GM12892 (cell line): ENCODE data around the gene ISY1.
A peak's percentile ranks its signal among the peaks of the same experiment; 100 is the strongest.
"Not testable (repeated sequence)": the region's sequence is repeated elsewhere in the genome, so short reads cannot be mapped to it uniquely, and the experiment has no call there.

Source experiments
- DNase-seq: peaks from one replicate; pipeline ENCODE4 v3.0.0; 2011; ENCODE audit not compliant: insufficient read length
- FAIRE-seq: peaks from 2 replicates; lab custom pipeline; 2011; peaks lifted over from hg19 to GRCh38; lab: Jason Lieb, UNC
- POLR2A ChIP-seq: IDR thresholded peaks from 2 replicates; pipeline ENCODE4 v1.6.1; 2011; ENCODE audit warnings: low read depth, low read length, control low read depth
- POLR2AphosphoS5 ChIP-seq: IDR thresholded peaks from 2 replicates; pipeline ENCODE4 v1.6.1; 2011; ENCODE audit warnings: low read depth, low read length, control low read depth
- TAF1 ChIP-seq: IDR thresholded peaks from 2 replicates; pipeline ENCODE4 v1.6.1; 2011; ENCODE audit warnings: low read depth, mild to moderate bottlenecking, control low read depth, low read length, borderline replicate concordance

The ISY1 gene

GRCh38 chr3:129112308-129113052, 48.4 kb downstream of the ISY1 start:
- DNase-seq (no peak), FAIRE-seq (no peak)
- TF ChIP-seq TAF1 (no peak), POLR2AphosphoS5 (no peak), POLR2A (no peak)

DNA sequence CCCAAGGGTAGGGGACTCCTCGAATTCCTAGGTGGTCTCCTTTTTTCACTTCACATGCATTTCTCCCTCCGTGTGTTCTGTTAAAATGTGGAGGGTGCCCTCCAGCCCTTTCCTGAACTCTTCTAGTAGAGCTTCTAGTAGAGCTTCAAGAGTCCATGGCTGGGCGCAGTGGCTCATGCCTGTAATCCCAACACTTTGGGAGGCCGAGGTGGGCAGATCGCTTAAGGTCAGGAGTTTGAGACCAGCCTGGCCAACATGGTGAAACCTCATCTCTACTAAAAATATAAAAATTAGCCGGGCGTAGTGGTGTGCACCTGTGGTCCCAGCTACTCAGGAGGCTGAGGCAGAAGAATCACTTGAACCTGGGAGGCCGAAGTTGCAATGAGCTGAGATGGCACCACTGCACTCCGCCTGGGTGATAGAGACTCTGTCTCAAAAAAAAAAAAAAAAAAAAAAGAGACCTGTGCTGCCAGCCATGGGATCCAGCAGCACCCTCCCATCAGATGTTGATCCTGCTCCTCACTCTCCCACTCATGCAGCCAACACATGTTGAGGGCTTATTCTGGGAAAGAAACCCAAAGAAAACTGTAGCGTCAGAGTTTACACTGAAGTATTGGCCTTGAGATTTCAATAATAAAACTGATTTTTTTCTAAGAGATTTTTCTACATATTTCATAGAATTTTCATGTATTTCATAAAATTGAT, 49.6 kb downstream of the ISY1 start:
- FAIRE-seq, DNase-seq: not testable (repeated sequence)

DNA sequence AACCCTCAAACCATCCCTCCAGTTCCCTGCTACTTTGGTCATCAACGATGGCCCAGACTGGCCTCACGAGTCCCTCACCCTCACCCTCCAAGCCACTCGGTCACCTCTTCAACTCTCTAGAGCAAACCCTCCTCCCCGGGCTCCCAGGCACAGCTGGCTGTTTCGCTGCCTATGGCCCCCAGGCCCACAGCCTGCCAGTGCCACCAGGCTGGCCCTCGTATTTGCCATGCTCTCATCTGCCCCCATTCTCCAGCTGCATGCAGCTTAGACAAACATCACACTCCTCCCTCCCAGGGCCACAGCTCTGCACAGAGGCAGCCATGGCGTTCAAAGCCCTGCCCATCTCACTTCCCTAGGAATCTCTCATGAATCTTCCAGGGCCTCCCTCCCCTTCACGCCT, 53.1 kb downstream of the ISY1 start:
- DNase-seq (no peak), FAIRE-seq (no peak)
- TF ChIP-seq TAF1 (no peak), POLR2A (no peak), POLR2AphosphoS5 (no peak)

DNA sequence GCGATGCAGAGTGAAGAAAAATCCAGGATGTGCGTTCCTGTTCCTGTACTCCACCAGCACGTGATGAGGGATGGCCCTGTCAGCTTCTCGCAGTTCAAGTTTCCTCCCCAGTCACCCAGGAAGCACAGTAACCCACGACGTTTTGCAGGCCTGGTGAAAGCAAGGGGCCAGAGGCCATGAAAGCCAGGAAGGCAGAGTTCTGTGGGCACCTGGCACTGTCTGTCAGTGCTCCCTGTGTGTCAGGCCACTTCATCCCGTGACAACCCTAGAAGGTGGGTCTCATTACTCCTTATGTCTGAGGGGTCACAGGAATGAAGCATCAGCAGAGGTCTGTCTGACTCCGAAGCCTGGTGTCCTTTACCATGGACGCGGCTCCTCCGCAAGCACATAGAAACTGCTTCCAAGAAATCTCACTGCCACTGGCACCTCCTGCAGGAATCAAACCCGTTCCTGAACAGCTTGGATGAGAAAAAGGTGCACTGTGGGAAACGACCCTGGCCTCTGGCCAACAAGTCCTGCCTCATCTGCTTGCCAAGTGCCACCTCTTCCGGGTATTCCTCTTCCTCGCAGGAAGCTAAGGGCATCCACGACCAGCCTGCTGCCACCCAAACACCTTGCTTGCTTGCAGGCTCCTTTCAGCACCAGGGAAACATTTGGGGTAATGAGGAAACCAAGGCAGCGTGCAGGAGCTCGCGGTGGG, 53.8 kb downstream of the ISY1 start:
- no peak for DNase-seq
- no peak for FAIRE-seq

GRCh38 chr3:129106320-129106719, 54.5 kb downstream of the ISY1 start:
- FAIRE-seq (no peak), DNase-seq (no peak)
- TF ChIP-seq TAF1: no peak
- TF ChIP-seq POLR2AphosphoS5: no peak
- no peak for TF ChIP-seq POLR2A

More for the DNA sequence above, 53.8 kb downstream of the ISY1 start:
- no peak for TF ChIP-seq POLR2AphosphoS5
- TF ChIP-seq POLR2A: no peak

DNA sequence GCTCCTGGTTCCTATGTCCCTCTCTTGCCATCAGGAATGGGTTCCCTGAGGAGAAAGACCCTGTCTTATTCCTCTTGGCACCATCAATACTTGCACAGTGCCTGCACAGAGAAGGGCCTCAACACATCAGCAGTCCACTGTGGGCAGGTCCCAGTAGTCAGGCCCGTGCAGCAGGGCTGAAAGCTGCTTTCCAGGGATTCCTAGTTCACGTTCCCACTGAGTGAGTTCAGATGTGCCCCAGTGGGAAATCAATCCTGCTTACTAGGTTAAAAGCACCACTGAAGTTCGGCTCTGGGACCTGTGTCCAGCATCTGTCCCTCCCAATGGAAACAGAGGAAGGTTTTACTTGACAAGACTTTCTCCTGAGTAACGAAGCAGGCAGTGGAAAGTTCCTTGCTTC, 55.0 kb downstream of the ISY1 start:
- DNase-seq (no peak), FAIRE-seq (no peak)
- TF ChIP-seq TAF1: no peak
- no peak for TF ChIP-seq POLR2AphosphoS5
- TF ChIP-seq POLR2A: no peak

DNA sequence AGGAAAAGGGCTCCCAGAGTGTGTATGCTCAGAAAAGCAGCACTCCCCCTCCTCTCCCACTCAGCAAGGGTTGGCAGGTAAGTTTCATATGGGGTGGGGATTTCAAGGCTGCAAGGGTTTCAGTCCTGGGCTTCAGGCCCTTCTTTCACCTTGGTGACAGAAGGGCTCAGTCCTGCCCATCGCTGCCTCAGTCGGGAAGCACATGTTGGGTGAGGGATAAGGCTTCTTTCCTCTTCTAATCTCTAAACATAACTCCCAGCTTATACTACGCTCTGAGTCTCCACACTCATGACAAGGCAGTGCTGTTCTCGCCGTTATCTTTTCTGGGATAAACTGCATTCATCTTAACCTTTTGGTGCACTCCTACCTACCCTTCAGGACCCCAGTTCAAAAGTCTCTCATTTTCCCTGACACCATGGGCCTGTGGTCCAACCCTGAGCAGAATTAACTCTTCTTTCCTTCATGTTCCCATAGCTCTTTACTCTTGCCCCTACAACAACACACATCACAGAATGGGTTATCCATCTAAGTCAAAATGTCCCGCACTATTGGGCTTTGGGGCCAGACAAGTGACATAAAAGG, 56.3 kb downstream of the ISY1 start:
- DNase-seq (no peak), FAIRE-seq (no peak)
- no peak for TF ChIP-seq TAF1
- TF ChIP-seq POLR2A: no peak
- no peak for TF ChIP-seq POLR2AphosphoS5

- no peak for DNase-seq
- no peak for FAIRE-seq
- TF ChIP-seq POLR2AphosphoS5: no peak
Measured at GRCh38 chr3:129104051-129104450, 56.8 kb downstream of the ISY1 start.

GRCh38 chr3:129103296-129103695, 57.6 kb downstream of the ISY1 start:
- DNase-seq: no peak
- no peak for FAIRE-seq
- TF ChIP-seq TAF1: no peak
- TF ChIP-seq POLR2AphosphoS5: no peak
- no peak for TF ChIP-seq POLR2A

DNA sequence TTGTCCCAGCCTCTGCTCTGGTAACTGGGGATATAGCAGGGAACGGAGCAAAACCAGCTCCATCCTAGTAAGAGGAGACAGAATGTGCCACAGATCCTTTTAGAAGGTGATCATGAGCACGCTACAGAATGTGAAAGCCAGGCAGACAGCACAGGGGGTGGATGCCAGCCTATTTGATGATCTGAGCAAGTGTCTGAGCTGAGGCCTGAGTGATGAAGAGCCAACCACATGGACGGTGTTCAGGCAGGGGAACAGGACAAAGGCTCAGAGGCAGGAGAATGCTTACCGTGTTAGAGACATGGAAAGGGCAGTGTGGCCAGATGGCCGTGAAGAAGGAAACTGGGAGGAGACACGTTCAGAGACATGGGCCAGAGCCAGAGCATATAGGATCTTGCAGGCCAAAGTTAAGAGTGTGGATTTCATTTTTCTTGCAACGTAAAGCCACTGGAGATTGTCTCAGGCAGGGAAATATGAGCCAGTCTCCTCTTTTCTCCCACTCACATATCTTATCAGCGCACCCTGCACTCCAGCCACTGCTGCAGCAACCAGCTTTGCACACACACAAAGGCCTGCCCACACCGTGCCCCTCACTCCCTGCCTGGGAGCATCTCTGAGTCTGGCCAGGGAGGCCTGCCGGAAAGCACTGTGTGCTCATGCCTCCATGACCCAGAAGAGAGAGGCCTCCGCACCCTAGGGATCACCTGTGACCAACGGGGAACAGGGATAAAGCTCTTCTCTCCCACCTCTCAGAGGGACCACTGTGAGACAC, 59.3 kb downstream of the ISY1 start:
- FAIRE-seq (no peak), DNase-seq (no peak)
- TF ChIP-seq POLR2A (no peak), POLR2AphosphoS5 (no peak), TAF1 (no peak)

GRCh38 chr3:129100274-129100673, 60.6 kb downstream of the ISY1 start:
- TF ChIP-seq POLR2AphosphoS5 (no peak), POLR2A (no peak), TAF1 (no peak)
- FAIRE-seq (no peak), DNase-seq (no peak)

GRCh38 chr3:129095285-129095684, 65.6 kb downstream of the ISY1 start:
- no peak for FAIRE-seq
- TF ChIP-seq POLR2A (no peak), POLR2AphosphoS5 (no peak), TAF1 (no peak)
- no peak for DNase-seq

DNA sequence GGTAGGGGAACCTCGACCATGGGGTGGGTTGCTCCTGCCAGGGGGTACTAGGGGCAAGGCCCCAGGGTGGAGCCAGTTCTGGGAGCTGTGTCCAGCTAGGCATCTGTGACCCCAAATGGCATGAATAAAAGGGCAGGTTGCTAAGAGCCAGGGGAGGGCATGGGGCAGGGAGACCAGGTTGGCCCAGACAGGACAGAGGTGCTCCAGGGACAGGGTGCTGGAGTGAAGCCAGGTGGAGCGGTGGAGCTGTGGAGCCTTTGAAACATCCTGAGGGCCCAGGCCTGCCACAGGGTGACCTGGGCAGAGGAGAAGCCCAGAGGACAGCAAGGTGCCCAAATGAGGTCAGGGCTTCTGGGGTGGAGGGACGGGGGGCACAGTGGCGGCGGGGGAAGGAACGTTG, 72.6 kb downstream of the ISY1 start:
- not testable (repeated sequence) for DNase-seq
- peak; percentile 66 for FAIRE-seq

DNA sequence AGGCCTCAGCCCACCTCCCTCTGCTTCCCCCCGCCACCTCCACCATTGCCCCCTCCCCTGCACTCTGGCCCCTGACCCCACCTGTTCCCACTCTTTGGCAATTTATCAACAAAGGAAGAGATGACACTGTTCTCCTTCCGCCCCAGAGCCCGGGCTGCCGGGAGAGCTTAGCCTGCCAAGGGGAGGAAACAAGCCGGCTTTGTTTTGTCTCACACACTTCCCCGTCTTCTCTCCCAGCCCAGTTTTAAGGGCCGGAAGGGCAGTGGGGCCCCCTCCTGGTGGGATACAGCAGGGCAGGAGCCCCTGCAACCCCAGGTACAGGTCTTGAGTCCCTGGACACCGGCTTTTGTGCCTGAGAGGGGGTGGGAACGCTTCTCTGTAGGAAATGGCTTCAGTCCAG, 73.0 kb downstream of the ISY1 start:
- peak; percentile 87 for FAIRE-seq
- not testable (repeated sequence) for DNase-seq
